Neural progenitor cell (in vitro differentiated cells): Measurements from ENCODE around the gene SLC2A11.

Experiments used
- CTCF ChIP-seq: fragments of 200-600 bp; sonication (generic); IDR thresholded peaks from 2 replicates; pipeline ENCODE4 v1.5.1; 2017; ENCODE audit warnings: antibody characterized with exemption, mild to moderate bottlenecking
- EZH2phosphoT487 ChIP-seq: fragments of 200-600 bp; sonication (generic); IDR thresholded peaks from 2 replicates; pipeline ENCODE4 v1.6.1; 2017; ENCODE audit warnings: antibody characterized with exemption

- TF ChIP-seq CTCF = no peak
- TF ChIP-seq EZH2phosphoT487 = no peak
These were observed 9.4 kb upstream of the SLC2A11 start for GRCh38 chr22:23847991-23848864.
